Endothelial cell (in vitro differentiated cells): ENCODE results near the gene CORO7. TPM values are rescaled to one million over a fixed set of nuclear protein-coding genes. Genes with fewer than 3 reads are reported as not detected.
A peak's percentile ranks its signal among the peaks of the same experiment; 100 is the strongest.

Source experiments
- DNase-seq: peaks from one replicate; pipeline ENCODE4 v3.0.0; 2021; ENCODE audit warnings: low spot score
- H3K27ac Mint-ChIP-seq: one replicate; pipeline ENCODE4 v1.8.0; 2021; ENCODE audit warnings: mixed read lengths, inconsistent platforms; ENCODE audit not compliant: unreplicated experiment
- H3K27me3 Mint-ChIP-seq: one replicate; pipeline ENCODE4 v1.8.0; 2021; ENCODE audit warnings: mild to moderate bottlenecking, moderate library complexity, mixed read lengths, inconsistent platforms; ENCODE audit not compliant: unreplicated experiment
- H3K36me3 Mint-ChIP-seq: one replicate; pipeline ENCODE4 v1.8.0; 2021; ENCODE audit warnings: mild to moderate bottlenecking, low read depth, mixed read lengths, inconsistent platforms; ENCODE audit not compliant: unreplicated experiment
- H3K4me1 Mint-ChIP-seq: one replicate; pipeline ENCODE4 v1.8.0; 2021; ENCODE audit warnings: mild to moderate bottlenecking, mixed read lengths, inconsistent platforms; ENCODE audit not compliant: unreplicated experiment
- H3K4me3 Mint-ChIP-seq: one replicate; pipeline ENCODE4 v1.8.0; 2021; ENCODE audit warnings: mild to moderate bottlenecking, mixed read lengths, inconsistent platforms; ENCODE audit not compliant: unreplicated experiment
- H3K9me3 Mint-ChIP-seq: one replicate; pipeline ENCODE4 v1.8.0; 2021; ENCODE audit warnings: mixed read lengths, inconsistent platforms; ENCODE audit not compliant: unreplicated experiment
- CTCF ChIP-seq: fragments of 200-600 bp; sonication (generic); IDR thresholded peaks from one replicate; pipeline ENCODE4 v1.5.0; 2021; ENCODE audit warnings: antibody characterized with exemption; ENCODE audit not compliant: unreplicated experiment
- total RNA-seq: library from RNA; stranded (reverse); fragmentation: NEBNext Ultra II Directional; extraction: Animal tissue kit (Norgen Biotek cat#: 25700); gene quantifications from one replicate; pipeline ENCODE4 v1.2.1, GENCODE V29; 2021; ENCODE audit not compliant: unreplicated experiment

Gene CORO7
- total RNA-seq, 1 donor from 2014 or later = 103 TPM

DNA sequence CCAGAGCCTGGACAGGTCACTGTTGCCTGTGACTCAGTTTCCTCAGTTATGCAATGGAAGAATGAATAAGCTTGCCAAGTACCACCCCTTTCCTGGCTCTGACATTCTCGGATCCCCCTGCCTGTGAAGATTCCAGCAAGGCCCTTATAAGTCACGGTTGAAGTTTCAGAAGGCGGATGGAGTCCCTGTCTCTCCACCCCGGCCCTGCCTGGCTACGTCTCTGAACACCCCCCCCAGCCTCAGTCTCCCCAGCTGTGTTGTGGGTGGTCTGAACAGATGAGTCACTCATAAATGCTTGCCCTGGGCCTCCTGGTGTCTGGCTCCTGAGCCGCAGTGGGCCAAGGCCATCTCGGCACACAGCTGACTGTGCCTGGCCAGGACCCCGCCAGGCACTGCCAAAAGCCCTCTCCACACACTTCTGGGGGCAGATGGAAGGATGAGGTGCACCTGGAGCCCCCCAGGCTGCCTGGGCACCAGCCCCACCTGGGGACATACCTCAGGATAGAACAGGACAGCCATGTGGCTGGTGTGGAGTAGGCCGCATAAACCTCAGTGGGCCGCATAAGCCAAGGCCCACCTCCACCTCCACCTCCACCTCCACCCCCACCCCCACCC lies 29.3 kb downstream of the CORO7 start:
- H3K4me1 Mint-ChIP-seq = peaks cover 7% of the 10 kb centered on the region
- H3K27me3 Mint-ChIP-seq = peaks cover 16% of the 10 kb centered on the region
- no peaks in the 10 kb centered on the region for H3K9me3 Mint-ChIP-seq
- H3K4me3 Mint-ChIP-seq = no peak overlapping the region
- H3K27ac Mint-ChIP-seq = no peak overlapping the region
- DNase-seq = no peak
- H3K36me3 Mint-ChIP-seq = peaks cover 10% of the 10 kb centered on the region
- TF ChIP-seq CTCF = no peak

GRCh38 chr16:4386451-4386805 lies 30.0 kb downstream of the CORO7 start:
- H3K4me3 Mint-ChIP-seq = no peak overlapping the region
- H3K27ac Mint-ChIP-seq = no peak overlapping the region
- no peak for DNase-seq
- H3K36me3 Mint-ChIP-seq = peaks cover 10% of the 10 kb centered on the region
- H3K9me3 Mint-ChIP-seq = no peaks in the 10 kb centered on the region
- H3K4me1 Mint-ChIP-seq = peaks cover 7% of the 10 kb centered on the region
- H3K27me3 Mint-ChIP-seq = peaks cover 16% of the 10 kb centered on the region
- TF ChIP-seq CTCF = no peak

DNA sequence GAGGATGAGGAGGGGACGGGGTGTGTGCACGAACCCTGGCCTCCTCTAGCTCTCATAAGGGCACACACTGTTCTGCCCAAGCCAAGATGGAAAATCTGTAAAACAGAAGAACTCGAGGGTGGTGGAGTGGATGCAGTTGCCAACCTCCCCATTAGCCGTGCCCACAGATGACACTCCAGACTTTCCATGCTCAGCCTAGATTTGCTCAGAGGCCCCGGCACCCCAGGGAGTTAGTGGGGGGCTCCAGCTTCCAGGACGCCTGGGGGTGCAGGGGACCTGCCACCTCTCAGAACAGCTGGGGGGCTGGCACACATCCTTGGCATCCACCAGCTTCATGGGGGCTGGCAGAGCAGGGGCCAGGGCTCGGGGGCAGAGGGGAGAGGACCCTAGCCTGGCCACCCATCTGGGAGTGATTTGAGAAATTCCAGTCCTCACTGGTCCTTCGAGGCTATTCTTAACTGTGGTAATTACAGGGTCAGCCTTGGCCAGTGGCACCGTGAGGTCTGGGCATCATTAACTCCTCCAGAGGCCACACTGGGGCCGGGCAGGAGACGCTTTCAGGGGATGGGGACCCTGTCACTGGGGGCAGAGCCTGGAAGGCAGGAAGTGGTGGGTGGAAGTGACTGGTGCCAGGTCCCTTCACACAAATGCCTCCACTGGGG lies 30.5 kb downstream of the CORO7 start:
- peaks cover 7% of the 10 kb centered on the region for H3K4me1 Mint-ChIP-seq
- H3K27ac Mint-ChIP-seq = no peak overlapping the region
- peaks cover 15% of the 10 kb centered on the region for H3K27me3 Mint-ChIP-seq
- H3K9me3 Mint-ChIP-seq = no peaks in the 10 kb centered on the region
- H3K36me3 Mint-ChIP-seq = peaks cover 10% of the 10 kb centered on the region
- no peak overlapping the region for H3K4me3 Mint-ChIP-seq
- no peak for DNase-seq
- no peak for TF ChIP-seq CTCF

GRCh38 chr16:4385066-4385788 lies 31.2 kb downstream of the CORO7 start:
- DNase-seq = no peak
- no peak for TF ChIP-seq CTCF
- Mint-ChIP-seq H3K9me3 (no peaks in the 10 kb centered on the region), H3K27ac (peak overlapping the region; percentile 18), H3K4me1 (peaks cover 10% of the 10 kb centered on the region), H3K4me3 (no peak overlapping the region), H3K27me3 (peaks cover 13% of the 10 kb centered on the region), H3K36me3 (peaks cover 10% of the 10 kb centered on the region)

DNA sequence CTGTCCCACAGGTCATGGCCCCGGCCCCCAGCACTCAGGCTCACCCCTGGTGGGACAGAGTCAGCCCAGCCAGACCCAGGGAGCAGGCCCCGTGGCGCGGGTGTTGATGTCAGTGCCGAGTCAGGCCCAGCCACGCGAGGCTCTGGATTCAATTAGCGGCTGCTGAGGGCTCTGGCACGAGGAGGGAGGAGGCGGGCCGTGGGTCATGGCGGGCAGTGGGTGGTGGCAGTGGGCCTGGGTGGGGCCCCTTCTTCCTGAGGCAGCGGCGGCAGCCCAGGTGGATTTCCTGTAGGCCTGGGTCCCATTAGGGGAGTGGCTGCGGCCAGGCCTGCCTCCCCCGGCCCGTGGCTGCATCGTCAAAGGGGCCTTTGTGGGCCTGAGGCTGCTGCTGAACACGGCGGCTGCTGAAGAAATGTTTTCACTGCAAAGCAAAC lies 31.9 kb downstream of the CORO7 start:
- no peaks in the 10 kb centered on the region for H3K9me3 Mint-ChIP-seq
- DNase-seq = no peak
- H3K4me1 Mint-ChIP-seq = peaks cover 6% of the 10 kb centered on the region
- H3K27me3 Mint-ChIP-seq = peaks cover 10% of the 10 kb centered on the region
- H3K36me3 Mint-ChIP-seq = peaks cover 4% of the 10 kb centered on the region
- no peak overlapping the region for H3K4me3 Mint-ChIP-seq
- H3K27ac Mint-ChIP-seq = no peak overlapping the region
- no peak for TF ChIP-seq CTCF
